ENCODE data around the gene NSD1.
A peak's percentile ranks its signal among the peaks of the same experiment; 100 is the strongest.

- TF ChIP-seq EP300 (IDR thresholded peaks at IDR 0.05; ENCODE audit: borderline replicate concordance in 1 of 2, low read depth in 2 of 2, low read length in 2 of 2) (no peak), SP4 (IDR thresholded peaks at IDR 0.05; ENCODE audit: low read length) (no peak), POLR2A (IDR thresholded peaks at IDR 0.05; ENCODE audit: control extremely low read depth in 1 of 2, low read depth in 2 of 2, low read length in 2 of 2) (peak; percentile 14 to 78; a peak in 2 of 3 replicates), CTCF (IDR thresholded peaks at IDR 0.05; ENCODE audit: control extremely low read depth in 1 of 3, insufficient read depth in 1 of 3, low read depth in 1 of 3, low read length in 3 of 3) (no peak), CHD2 (IDR thresholded peaks at IDR 0.05; ENCODE audit: low read length) (no peak), TEAD4 (IDR thresholded peaks at IDR 0.05; ENCODE audit: low read depth, low read length) (no peak)
Observed at GRCh38 chr5:177131352-177132135, 2.0 kb upstream of the NSD1 start.
